Mesenchymal stem cell (in vitro differentiated cells and primary cell): ENCODE results near the gene ADD1.

Source experiments
- DNase-seq: peaks from one replicate; pipeline ENCODE4 v3.0.0-alpha.2; 2013
- H2AFZ ChIP-seq: one replicate; pipeline ENCODE4 v1.6.1; 2013; ENCODE audit warnings: low read depth, mild to moderate bottlenecking, control low read depth, inconsistent platforms, low read length, moderate library complexity
- H2AK5ac ChIP-seq: 2 replicates; pipeline ENCODE4 v1.6.1; 2013; ENCODE audit warnings: low read length, moderate library complexity, mild to moderate bottlenecking, inconsistent platforms; ENCODE audit not compliant: severe bottlenecking
- H2BK120ac ChIP-seq: one replicate; pipeline ENCODE4 v1.6.1; 2013; ENCODE audit warnings: low read depth, mild to moderate bottlenecking, inconsistent platforms, low read length, moderate library complexity
- H2BK12ac ChIP-seq, 2 experiments: one replicate each; pipeline ENCODE4 v1.6.1; 2013; ENCODE audit warnings: inconsistent platforms in 2 of 2, low read length in 2 of 2, mild to moderate bottlenecking in 2 of 2, moderate library complexity in 2 of 2, control low read depth in 1 of 2
- H2BK15ac ChIP-seq: one replicate; pipeline ENCODE4 v1.6.1; 2013; ENCODE audit warnings: mild to moderate bottlenecking, low read depth, inconsistent platforms; ENCODE audit not compliant: poor library complexity, severe bottlenecking
- H2BK5ac ChIP-seq: 2 replicates; pipeline ENCODE4 v1.6.1; 2013; ENCODE audit warnings: low read depth, mild to moderate bottlenecking, low read length, control low read depth, inconsistent platforms; ENCODE audit not compliant: poor library complexity, severe bottlenecking
- H3K14ac ChIP-seq, 2 experiments: one replicate each; pipeline ENCODE4 v1.6.1; 2013; ENCODE audit warnings: inconsistent platforms in 2 of 2, low read length in 2 of 2, control low read depth in 1 of 2, mild to moderate bottlenecking in 1 of 2, moderate library complexity in 1 of 2
- H3K18ac ChIP-seq, 2 experiments: one replicate each; pipeline ENCODE4 v1.6.1; 2013; ENCODE audit warnings: inconsistent platforms in 2 of 2, low read length in 2 of 2, control low read depth in 1 of 2, low read depth in 1 of 2, mild to moderate bottlenecking in 1 of 2
- H3K23ac ChIP-seq, 2 experiments: one replicate each; pipeline ENCODE4 v1.6.1; 2013; ENCODE audit warnings: inconsistent platforms in 2 of 2, low read length in 2 of 2, mild to moderate bottlenecking in 2 of 2, moderate library complexity in 2 of 2, control low read depth in 1 of 2
- H3K27ac ChIP-seq: 2 replicates; pipeline ENCODE4 v1.5.1; 2013; ENCODE audit warnings: mild to moderate bottlenecking, moderate library complexity, low read length, control low read depth, inconsistent platforms; ENCODE audit not compliant: poor library complexity, severe bottlenecking
- H3K27me3 ChIP-seq, 2 experiments: 2 replicates each; pipeline versions ENCODE4 v1.6.1 to v1.7.0; 2013; ENCODE audit warnings: low read length in 2 of 2, mild to moderate bottlenecking in 2 of 2, moderate library complexity in 2 of 2, control low read depth in 1 of 2, inconsistent platforms in 1 of 2; ENCODE audit not compliant: control insufficient read depth in 1 of 2, insufficient read depth in 1 of 2
- H3K36me3 ChIP-seq, 2 experiments: 2 replicates each; pipeline versions ENCODE4 v1.6.1 to v1.7.0; 2013; ENCODE audit warnings: low read length in 2 of 2, control low read depth in 1 of 2, inconsistent platforms in 1 of 2, low read depth in 1 of 2, mild to moderate bottlenecking in 1 of 2; ENCODE audit not compliant: insufficient read depth in 2 of 2, control insufficient read depth in 1 of 2
- H3K4ac ChIP-seq, 2 experiments: one replicate each; pipeline ENCODE4 v1.6.1; 2013; ENCODE audit warnings: inconsistent platforms in 2 of 2, low read length in 2 of 2, mild to moderate bottlenecking in 2 of 2, moderate library complexity in 2 of 2, control low read depth in 1 of 2, low read depth in 1 of 2
- H3K4me1 ChIP-seq: 2 replicates; pipeline ENCODE4 v1.6.1; 2013; ENCODE audit warnings: low read depth, low read length, control low read depth; ENCODE audit not compliant: control insufficient read depth, insufficient read depth
- H3K4me2 ChIP-seq: 2 replicates; pipeline ENCODE4 v1.6.1; 2013; ENCODE audit warnings: low read length, mild to moderate bottlenecking, inconsistent platforms; ENCODE audit not compliant: poor library complexity, severe bottlenecking
- H3K4me3 ChIP-seq, 2 experiments: 2 replicates each; pipeline versions ENCODE4 v1.5.1 to v1.7.0; 2013; ENCODE audit warnings: low read length in 2 of 2, mild to moderate bottlenecking in 2 of 2, control low read depth in 1 of 2, low read depth in 1 of 2; ENCODE audit not compliant: insufficient read depth in 1 of 2
- H3K79me1 ChIP-seq: replicated peaks from 2 replicates; pipeline ENCODE4 v1.6.1; 2013; ENCODE audit warnings: mild to moderate bottlenecking, control low read depth, low read length, inconsistent platforms; ENCODE audit not compliant: poor library complexity, severe bottlenecking
- H3K9ac ChIP-seq: 2 replicates; pipeline ENCODE4 v1.7.0; 2013; ENCODE audit warnings: mild to moderate bottlenecking, low read length, moderate library complexity
- H3K9me3 ChIP-seq: 2 replicates; pipeline ENCODE4 v1.7.0; 2013; ENCODE audit warnings: mild to moderate bottlenecking, low read length; ENCODE audit not compliant: control insufficient read depth
- H4K8ac ChIP-seq: one replicate; pipeline ENCODE4 v1.6.1; 2013; ENCODE audit warnings: inconsistent platforms, mild to moderate bottlenecking, low read length, moderate library complexity
- H4K91ac ChIP-seq: one replicate; pipeline ENCODE4 v1.6.1; 2013; ENCODE audit warnings: mild to moderate bottlenecking, low read length, inconsistent platforms
- WGBS: methylation state at CpG from one replicate; pipeline ENCODE4 v1.1.7; 2013; ENCODE audit warnings: mixed read lengths; 5-methylcytosine and 5-hydroxymethylcytosine counted together

The ADD1 gene

DNA sequence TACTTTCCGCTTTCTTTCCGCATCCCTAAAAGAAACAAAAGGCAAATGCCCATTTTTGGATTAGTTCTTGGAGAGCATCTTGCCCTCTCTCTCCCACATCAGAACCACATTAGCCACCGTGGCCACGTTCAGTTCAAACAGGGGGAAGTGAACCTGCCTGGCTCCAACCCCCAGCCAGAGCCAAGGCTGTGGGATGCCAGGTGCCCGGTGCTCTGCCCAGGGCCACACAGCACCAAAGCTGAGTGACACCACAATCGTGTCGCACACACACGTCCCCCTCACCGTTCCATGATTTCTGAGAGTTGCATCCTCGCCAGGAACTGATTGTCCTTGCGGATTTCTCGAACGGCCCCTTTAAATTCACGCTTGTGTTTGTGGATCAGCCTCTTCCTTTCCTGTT is 95.3 kb downstream of the ADD1 start:
- H3K9ac ChIP-seq: no peak overlapping the region
- H2AFZ ChIP-seq: no peak overlapping the region
- no peak overlapping the region for H2AK5ac ChIP-seq
- H3K18ac ChIP-seq: no peak overlapping the region
- peaks cover 25% of the 10 kb centered on the region for H3K79me1 ChIP-seq
- H3K27ac ChIP-seq: no peak overlapping the region
- no peak overlapping the region for H2BK5ac ChIP-seq
- no peak overlapping the region for H3K4me2 ChIP-seq
- H3K14ac ChIP-seq: no peak overlapping the region
- H4K8ac ChIP-seq: no peak overlapping the region
- no peak overlapping the region for H3K23ac ChIP-seq
- H2BK120ac ChIP-seq: no peak overlapping the region
- H3K27me3 ChIP-seq: no peaks in the 10 kb centered on the region
- DNase-seq: no peak
- no peak overlapping the region for H4K91ac ChIP-seq
- H3K4me3 ChIP-seq: no peak overlapping the region
- peaks cover 26% of the 10 kb centered on the region for H3K4me1 ChIP-seq
- no peak overlapping the region for H2BK15ac ChIP-seq
- no peak overlapping the region for H3K4ac ChIP-seq
- WGBS: 96% methylated on average over 14 of the region's 14 CpGs
- no peak overlapping the region for H2BK12ac ChIP-seq
- H3K9me3 ChIP-seq: no peaks in the 10 kb centered on the region
- peaks cover 72 to 76% of the 10 kb centered on the region in 2 experiments for H3K36me3 ChIP-seq

GRCh38 chr4:2939383-2940243 is 96.0 kb downstream of the ADD1 start:
- H3K27ac ChIP-seq: no peak overlapping the region
- H2AK5ac ChIP-seq: no peak overlapping the region
- DNase-seq: no peak
- no peak overlapping the region for H3K4ac ChIP-seq
- no peak overlapping the region for H3K18ac ChIP-seq
- peaks cover 25% of the 10 kb centered on the region for H3K79me1 ChIP-seq
- H3K4me2 ChIP-seq: no peak overlapping the region
- no peak overlapping the region for H2BK5ac ChIP-seq
- H3K4me3 ChIP-seq: no peak overlapping the region
- no peak overlapping the region for H2BK12ac ChIP-seq
- WGBS: 95% methylated on average over 30 of the region's 30 CpGs
- H3K14ac ChIP-seq: no peak overlapping the region
- no peaks in the 10 kb centered on the region for H3K9me3 ChIP-seq
- no peak overlapping the region for H3K9ac ChIP-seq
- H3K4me1 ChIP-seq: peaks cover 26% of the 10 kb centered on the region
- H2BK15ac ChIP-seq: no peak overlapping the region
- no peak overlapping the region for H2BK120ac ChIP-seq
- no peaks in the 10 kb centered on the region for H3K27me3 ChIP-seq
- no peak overlapping the region for H4K91ac ChIP-seq
- H3K23ac ChIP-seq: no peak overlapping the region
- H4K8ac ChIP-seq: no peak overlapping the region
- H2AFZ ChIP-seq: no peak overlapping the region
- H3K36me3 ChIP-seq: peaks cover 75 to 82% of the 10 kb centered on the region in 2 experiments

DNA sequence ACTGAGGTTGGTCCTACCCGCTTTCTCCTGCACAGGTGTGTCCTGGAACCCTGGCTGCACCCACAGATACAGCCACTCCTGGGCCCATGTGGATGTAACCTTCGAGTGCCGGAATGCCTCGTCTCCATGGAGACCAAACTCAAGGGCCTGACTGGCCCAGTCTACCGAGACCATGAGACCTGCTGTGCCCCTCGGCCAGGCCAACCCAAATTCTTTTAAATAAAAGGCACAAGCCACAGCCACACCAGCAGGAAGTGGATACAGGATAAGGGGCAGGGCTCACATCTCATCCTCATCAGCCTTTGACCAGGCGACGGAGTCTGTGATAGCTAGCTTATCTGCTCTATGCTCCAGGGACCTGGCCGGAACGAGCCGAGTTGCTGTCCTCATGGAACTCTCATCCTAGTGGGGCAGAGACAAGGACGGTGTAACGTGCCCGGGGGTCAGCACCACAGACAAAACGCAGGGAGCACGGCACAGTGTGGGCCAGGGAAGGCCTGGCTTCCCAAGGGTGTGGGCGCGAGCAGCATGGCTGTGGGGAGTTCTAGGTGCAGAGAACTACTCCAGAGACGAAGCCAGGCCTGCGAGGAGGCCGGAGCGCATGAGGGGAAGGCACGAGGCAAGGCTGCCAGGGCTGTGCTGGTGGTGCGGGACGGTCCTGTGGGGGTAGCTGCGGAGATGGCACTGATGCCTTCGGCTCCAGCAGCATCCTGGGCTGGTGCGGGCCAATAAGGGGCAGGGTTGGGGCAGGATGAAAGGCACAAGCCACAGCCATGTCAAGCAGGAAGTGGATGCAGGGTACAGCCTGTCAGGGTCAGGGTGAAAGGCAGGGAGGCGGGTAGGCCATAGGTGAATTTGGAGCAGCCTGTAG is 96.9 kb downstream of the ADD1 start:
- H2BK120ac ChIP-seq: no peak overlapping the region
- no peak overlapping the region for H3K18ac ChIP-seq
- H3K79me1 ChIP-seq: peaks cover 28% of the 10 kb centered on the region
- H2BK5ac ChIP-seq: no peak overlapping the region
- no peak overlapping the region for H3K27ac ChIP-seq
- peaks cover 23% of the 10 kb centered on the region for H3K4me1 ChIP-seq
- H3K4ac ChIP-seq: no peak overlapping the region
- no peak overlapping the region for H3K9ac ChIP-seq
- H3K4me2 ChIP-seq: no peak overlapping the region
- H2AFZ ChIP-seq: no peak overlapping the region
- H2AK5ac ChIP-seq: no peak overlapping the region
- no peak overlapping the region for H4K8ac ChIP-seq
- H4K91ac ChIP-seq: peak overlapping the region; percentile 3
- H3K4me3 ChIP-seq: no peak overlapping the region
- no peaks in the 10 kb centered on the region for H3K9me3 ChIP-seq
- no peak overlapping the region for H3K23ac ChIP-seq
- no peaks in the 10 kb centered on the region for H3K27me3 ChIP-seq
- H3K14ac ChIP-seq: no peak overlapping the region
- 95% methylated on average over 29 of the region's 29 CpGs for WGBS
- no peak for DNase-seq
- H3K36me3 ChIP-seq: peaks cover 81 to 91% of the 10 kb centered on the region in 2 experiments
- H2BK15ac ChIP-seq: no peak overlapping the region
- no peak overlapping the region for H2BK12ac ChIP-seq
